Amniotic stem cell (primary cell): ENCODE measurements around the gene CALCA.
A peak's percentile ranks its signal among the peaks of the same experiment; 100 is the strongest.
"Not testable (repeated sequence)": the region's sequence is repeated elsewhere in the genome, so short reads cannot be mapped to it uniquely, and the experiment has no call there.

Source experiments
- DNase-seq: peaks from one replicate; lab custom pipeline; 2025; lab: John Stamatoyannopoulos, UW

CALCA gene, protein sequence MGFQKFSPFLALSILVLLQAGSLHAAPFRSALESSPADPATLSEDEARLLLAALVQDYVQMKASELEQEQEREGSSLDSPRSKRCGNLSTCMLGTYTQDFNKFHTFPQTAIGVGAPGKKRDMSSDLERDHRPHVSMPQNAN

DNA sequence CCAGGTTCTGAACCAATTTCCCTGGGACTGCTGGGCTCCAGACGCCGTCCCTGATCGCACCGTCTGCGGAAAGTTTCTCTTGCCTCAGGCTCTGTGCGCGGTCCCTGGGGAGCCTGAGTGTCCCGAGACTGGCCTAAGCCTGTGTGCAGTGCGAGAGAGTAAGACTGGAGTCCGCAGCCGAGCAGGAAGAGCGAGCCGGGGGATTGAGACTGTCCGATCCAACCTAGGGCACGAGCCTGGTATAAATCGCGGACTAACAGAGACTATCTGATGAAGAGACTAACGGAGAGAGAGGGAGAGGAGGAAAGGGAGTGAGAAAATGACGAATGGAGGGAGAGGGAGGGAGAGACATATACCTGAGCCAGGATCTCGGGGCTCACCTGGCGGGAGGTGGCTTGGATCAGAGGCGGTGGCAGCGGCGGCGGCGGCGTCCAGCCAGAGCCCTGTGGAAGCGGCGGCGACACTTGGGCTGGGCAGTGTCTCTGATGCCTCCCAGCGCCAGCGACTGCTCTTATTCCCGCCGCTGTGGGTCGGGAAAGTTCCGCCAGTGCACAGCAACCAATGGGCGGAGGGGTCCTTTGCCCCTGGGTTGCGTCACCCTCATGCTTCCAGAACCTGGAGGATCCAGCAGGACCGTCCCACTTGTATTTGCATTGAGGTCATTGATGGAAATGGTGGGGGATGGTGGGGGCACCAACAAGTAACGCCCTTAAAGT, at the start of gene CALCA:
TSS of gene CALCA (minus strand) at position 487 of the 716 bp plus-strand sequence. CDS start 1,159 bp downstream, outside the sequence.
- DNase-seq, result no peak

DNA sequence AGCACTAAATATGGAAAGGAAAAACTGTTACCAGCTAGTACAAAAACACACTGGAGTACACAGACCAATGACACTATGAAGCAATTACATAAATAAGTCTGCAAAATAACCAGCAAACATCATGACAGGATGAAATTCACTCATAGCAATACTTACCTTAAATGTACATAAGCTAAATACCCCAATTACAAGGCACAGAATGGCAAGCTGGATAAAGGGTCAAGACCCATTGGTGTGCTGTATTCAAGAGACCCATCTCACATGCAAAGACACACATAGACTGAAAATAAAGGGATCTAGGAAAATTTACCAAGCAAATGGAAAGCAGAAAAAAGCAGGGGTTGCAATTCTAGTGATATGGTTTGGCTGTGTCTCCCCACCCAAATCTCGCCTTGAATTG, 44.0 kb upstream of the CALCA start:
- DNase-seq, result no peak

DNA sequence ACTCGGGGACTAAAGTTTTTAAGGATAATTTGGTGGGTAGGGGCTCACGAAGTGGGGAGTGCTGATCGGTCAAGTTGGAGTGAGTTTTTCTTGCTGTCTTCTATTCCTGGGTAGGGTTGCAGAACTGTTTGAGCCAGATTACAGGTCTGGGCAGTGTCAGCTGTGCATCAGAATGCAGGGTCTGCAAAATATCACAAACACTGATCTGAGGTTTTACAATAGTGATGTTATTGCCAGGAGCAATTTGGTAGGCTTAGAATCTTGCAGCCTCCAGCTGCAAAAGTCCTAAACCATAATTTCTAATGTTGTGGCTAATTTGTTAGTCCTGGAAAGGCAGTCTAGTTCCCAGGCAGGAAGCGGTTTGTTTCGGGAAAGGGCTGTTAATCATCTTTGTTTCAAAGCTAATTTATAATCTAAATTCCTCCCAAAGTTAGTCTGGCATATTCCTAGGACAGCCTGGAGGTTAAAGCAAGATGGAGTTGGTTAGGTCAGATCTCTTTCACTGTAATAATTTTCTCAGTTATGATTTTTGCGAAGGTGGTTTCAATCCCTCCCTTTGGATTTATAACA, 39.7 kb upstream of the CALCA start:
- no peak for DNase-seq

DNA sequence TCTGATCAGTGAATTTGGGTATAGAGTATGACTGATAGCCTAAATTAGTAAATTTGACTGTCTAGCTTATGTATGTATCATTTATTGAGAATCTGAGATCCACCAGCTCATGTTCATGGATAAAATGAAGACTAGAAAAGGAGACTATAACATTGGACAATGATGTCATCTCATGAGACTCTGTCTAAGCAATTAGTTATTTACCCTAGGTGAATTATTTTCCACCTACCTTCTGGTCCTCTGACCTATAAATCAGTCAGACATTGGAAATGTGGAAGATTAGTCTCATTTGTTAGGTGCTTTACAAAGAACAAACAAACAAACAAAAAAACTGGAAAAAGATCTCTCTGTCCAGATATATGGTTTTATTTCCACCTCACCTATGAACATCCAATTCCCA, 38.7 kb upstream of the CALCA start:
- no peak for DNase-seq

DNA sequence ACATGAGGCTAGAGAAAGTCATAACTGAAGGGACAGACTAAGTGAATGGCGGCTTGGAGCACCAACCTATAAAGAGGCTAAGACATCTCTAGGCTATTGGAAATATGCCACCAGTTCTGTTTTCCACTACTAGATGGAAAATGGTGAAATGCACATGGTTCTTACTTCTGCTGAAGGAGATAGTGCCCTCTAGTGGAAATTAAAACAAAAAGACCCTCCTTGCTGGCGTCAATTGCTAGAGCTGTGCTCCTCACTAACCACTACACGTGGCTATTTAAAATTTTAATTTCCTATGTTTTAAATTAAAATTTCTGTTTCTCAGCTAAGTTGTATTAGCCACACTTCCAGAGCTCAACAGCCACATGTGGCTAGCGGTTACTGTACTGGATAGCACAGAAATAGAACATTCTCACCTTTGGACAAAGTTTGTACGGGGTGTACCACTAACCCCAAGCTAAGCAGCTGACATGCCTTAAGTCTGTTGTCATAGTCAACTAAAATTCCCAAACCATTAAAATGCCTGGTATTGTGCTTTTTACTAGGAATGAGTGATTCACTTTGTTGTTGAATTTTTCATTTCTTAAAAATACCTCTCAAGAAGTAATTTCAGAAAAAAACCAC, 34.1 kb upstream of the CALCA start:
- peak; percentile 11 for DNase-seq

DNA sequence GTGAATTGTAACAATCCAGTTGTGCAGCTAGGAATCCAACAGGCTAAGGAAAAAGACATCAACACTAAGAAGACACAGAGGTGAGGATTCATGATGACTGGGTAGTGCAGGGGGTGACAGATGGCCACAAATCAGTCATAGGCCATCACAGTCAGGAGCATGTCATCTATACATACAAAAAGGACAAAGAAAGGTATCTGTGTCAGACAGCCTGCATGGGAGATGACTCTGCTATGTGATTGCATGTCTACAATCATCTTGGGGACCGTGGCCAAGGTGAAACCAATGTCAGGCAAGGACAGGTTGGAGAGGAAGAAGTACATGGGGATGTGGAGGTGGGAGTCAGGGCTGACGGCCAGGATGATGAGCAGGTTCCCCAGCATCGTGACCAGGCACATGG, 16.0 kb upstream of the CALCA start:
- not testable (repeated sequence) for DNase-seq

DNA sequence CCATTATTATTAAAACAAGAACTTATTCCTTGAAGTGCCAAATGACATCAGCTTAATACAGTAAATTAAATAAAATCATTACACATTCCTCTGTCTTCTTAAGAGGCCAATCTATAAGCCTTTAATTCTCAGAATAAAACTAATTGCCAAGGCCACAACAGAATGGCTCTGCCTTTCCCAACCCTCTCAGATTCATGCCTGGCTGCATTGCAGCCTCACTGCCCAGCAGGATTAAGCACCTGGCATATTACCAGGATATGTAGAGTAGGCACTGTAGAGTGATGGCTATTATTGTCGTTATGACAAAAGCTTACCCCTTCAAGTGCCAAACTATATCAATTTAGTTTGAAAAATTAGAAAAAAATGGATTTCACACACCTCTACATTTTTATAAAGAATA, 9.4 kb upstream of the CALCA start:
- no peak for DNase-seq

DNA sequence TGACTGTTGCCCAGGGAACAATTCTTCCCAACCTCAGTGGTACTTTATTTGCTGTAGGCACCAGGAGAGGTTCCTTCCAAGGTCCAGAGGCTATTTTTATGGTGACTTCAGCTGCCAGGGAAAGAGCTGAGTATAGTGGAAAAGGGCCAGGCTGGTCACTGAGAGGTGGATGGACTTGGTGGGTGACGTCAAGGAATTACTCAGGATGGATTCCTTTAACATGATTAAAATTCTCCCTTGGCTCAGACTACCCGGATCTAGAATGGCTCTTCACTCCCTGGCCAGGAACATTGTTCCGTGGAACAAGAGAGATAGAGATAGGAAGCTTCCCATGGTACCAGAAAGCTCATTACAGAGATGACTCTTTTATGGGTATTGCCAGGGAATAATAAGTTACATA, 8.7 kb upstream of the CALCA start:
- no peak for DNase-seq

DNA sequence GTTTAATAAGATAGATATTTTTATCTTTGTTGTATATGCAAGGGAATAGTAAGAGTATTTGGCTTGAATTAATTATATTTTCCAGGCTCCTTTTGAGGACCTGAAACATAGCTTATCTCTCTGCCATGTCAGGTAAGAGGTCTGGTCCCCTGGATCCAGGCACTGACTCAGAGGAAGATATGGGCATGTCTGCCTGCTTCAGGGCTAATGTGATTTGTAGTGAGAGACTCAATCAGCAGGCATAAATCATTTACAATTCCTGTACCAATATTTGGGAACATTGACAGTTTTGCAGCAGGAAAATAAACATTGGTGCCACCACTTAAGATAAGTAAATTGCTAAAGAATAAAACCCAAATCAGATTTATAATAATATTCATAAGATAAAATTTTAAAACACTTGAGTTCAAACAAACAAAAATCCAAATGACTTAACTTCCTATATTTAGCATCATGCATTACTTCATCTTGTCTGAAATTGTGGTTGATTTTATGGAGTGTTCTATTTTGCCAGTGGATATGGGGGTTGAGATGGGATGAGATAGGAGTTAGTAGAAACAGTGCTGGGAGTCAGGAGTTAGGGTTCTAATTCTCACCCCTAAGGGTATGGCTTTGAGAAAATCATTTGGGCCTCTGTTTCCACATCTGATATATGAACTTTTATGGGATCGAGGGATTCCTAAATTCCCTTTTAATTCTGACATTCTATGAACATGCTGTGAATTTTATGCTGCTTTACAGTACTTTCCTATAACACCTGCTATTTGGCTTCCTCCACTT, 5.1 kb upstream of the CALCA start:
- no peak for DNase-seq

DNA sequence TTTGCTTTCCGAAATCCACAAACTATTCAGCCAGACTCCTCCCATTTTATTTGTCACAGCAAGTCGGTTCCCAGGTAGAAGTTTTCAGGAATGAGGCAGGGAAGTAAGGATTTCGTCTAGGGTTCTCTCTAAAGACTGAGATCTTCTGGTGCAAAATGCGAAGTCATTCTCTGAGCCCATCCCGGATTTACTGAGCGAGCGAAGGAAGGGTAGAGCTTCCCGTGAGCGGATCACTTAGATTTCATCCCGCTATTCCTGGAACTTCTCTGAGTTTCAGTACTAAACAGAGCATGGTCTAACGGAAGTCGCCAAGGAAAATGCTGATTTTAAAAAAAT, 3.1 kb upstream of the CALCA start:
- no peak for DNase-seq

DNA sequence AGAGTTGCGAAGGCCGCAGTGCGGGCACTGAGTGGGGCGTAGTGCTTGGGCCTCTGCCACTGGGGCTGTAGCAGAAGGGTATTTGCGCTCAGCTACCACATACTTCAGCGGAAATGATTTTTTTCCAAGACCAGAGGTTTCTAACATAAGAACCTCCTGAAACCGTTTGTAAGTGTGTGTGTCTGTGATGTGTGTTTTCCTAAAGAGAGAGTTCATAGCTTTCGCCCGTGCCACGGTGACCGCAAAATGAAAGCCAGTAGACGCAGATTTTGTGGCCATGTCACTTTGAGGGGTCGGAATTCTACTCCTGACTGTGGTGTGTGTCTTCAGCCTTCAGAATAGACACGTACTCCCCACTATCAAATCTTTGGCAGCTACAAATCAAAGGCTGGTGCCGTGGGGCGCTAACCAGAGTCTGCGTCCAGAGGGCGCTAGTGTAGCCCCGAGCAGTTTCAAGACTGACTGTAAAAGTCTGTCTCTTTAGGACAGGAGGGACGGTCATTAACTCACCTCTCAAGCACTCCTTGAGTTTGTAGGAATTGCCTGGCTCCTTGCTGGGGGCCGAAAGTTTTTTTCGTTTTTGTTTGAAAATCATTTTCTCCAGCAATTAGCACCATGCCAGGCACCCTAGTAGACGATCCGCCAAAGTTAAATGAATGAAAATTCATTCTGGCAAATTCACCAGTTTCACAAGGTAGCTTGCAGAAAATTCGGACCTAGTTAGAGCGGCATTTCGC, 2.5 kb upstream of the CALCA start:
- DNase-seq, result no peak

DNA sequence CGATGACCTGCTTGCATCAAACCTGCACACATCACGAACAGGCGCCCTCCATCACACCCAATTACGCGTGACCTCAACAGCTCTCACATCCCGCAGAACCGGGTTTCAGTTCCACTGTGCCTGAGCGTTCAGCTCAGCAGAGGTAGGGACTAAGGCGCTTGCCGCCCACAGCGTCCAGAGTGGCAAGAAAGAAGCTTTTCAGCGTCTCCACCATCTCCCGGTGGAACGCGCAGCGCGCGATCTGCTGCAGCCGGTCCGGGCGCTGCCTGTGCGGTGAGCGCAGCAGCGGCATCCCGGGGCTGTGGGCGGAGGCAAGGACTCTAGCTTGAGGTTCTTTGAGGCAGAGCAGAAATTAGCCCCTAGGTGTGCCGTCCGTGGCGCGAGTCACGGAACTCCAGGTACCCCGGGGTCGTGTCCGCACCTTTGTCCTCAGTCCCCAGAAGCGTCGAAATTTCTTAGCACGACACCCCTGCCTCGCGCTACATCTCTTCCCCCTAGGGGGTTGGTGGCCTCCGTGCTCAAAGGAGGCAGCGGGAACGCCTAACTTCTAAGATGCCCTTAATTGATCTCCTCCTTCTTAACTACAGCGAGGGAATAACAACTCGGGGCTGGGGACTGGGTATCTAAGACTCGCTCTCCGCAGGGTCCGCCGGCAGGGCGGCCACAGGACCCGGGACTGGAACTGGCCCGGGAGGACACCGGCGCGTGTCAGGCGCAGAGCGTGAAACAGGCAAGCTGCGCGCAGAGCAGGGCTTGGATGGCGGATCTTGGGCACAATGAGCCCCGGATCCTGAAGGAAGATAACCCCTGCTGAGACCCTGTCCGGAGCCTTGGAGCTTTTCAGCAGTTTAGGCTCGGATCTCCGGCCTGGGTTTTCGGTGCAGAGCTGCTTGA, 1.7 kb upstream of the CALCA start:
- DNase-seq, result no peak

DNA sequence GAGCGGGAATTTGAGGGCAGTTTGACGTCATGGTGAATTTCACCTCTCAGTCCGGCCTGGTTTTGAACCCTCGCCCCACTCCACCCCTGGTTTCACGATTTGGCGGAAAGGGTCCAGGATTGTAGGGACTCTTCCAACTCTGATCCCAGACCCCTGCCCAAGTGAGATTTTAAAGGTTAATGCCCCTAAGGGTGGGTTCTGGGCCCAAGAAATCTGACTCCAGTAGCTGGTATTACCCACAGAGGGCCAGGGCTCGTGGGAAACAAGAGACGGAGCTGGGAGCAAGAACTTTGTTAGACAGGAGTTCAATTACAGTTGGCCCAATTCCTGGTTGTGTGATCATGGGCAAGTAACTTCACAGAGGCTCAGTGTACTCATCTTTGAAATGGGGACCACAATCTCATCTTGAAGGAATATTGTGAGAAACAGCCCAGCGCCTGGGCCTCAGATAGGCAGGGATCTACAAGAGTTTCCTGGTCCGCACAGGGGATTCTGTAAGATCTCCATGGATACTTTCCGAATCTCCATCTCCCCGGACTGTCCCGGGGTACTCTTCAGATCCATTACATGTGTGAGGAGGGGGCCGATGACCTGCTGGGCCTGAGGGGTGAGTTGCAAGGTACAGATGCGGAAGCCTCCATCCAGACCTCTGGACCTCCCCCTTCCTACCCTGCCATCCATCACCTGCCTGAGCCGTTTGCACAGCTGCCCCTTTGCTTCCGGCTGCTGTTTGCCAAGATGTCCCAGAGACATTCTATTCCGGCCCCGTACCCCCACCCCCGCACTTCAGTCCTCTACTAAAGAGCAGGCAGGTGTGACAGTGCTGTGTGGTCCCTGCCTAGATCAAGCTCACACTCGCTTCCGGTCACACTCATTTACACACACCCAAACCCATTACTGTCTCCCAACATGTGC, 687 bp upstream of the CALCA start:
- no peak for DNase-seq

DNA sequence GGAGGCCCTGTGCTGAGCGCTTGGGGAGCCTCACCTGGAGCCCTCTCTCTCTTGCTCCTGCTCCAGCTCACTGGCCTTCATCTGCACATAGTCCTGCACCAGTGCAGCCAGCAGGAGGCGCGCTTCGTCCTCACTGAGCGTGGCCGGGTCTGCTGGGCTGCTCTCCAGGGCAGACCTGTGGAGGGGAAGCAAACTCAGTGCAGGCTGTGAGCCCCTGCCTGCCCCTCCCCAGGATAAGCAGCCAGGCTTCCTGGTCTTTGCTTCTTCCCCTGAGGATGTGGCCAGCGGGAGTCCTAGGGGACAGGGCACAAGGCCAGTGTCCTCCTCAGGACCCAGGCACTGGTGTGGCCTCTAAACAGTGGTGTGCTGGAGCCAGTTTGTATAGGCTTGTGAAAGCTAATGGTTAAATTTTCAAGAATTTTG, 2.2 kb downstream of the CALCA start:
- DNase-seq, result no peak

DNA sequence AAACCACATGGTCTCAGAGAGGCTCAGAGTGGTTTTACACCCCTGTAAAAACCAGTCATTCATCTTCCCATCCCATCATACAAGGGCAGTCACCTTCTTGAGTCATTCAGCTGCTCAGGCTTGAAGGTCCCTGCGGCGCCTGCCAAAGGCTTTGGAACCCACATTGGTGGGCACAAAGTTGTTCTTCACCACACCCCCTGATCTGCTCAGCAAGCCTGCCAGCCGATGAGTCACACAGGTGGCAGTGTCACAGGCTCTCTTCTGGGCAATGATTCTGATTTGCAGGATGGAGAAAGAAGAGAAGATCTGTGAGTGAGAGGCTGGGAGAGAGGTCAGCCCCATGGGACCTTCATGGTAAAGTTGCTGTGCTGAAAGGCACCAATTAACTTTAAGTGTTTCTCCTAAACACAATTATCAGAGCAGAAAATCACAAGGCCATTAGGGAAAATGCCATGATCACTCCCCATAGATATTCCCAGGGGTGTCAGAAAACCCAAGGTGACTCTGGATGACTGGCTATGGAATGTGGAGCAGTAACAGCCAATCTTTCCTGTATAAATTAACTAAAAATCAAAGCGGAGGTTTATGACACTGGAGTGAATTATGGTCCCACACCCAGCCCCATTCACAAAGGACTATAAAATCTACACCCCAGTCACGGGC, 4.4 kb downstream of the CALCA start:
- no peak for DNase-seq

DNA sequence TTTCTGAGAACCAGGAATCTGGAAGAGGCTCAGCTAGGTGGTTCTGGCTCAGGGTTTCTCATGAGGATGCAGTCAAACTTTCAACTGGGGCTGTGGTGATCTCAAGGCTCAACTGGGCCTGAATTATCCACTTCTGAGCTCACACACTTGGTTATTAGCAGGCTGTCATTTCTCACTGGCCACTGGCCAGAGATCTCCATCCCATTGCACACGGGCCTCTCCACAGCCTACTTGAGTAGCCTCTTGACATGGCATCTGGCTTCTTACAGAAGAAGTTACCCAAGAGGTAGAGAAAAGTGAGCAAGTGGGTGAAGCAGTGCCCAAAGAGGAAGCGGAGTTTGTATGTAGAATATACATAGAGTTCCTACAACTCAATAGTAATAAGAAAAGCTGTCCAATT, 16.0 kb downstream of the CALCA start:
- no peak for DNase-seq

DNA sequence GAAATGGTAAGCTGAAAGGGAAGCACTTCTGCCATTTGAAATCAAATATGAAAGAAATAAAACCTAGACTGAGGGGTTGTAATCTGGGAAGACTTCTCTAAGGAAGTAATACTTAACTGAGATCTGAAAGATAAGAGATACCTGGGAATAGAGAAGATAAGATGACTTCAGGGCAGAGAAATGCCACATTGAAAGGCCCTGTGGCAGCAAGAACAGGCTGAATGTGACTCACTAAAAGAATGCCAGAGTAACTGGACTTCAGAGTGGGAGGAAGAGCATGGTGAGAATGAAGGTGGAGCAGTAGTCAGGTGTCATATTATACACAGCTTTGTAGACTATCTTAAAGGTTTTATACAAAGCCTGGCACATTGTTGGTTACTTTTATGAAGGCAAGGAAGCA, 17.6 kb downstream of the CALCA start:
- no peak for DNase-seq

DNA sequence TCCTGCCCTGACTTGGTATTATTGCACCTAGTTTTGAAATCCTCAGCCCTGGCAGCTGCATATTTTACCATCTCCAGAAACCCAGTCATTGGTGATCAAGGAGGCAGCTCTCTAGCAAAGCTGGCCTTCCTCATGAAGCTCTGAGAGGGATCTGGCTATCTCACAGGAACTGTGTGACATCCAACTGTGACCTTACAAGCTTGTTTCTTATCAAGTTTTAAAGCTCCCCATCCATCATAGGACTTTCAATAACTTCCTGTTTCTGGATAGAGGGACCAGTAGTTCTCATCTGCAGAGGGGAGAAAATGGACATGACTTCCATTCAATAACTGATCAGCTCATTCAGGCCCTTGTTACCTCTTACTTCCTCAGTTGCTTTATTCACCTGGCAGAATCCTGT, 18.2 kb downstream of the CALCA start:
- DNase-seq, result no peak

DNA sequence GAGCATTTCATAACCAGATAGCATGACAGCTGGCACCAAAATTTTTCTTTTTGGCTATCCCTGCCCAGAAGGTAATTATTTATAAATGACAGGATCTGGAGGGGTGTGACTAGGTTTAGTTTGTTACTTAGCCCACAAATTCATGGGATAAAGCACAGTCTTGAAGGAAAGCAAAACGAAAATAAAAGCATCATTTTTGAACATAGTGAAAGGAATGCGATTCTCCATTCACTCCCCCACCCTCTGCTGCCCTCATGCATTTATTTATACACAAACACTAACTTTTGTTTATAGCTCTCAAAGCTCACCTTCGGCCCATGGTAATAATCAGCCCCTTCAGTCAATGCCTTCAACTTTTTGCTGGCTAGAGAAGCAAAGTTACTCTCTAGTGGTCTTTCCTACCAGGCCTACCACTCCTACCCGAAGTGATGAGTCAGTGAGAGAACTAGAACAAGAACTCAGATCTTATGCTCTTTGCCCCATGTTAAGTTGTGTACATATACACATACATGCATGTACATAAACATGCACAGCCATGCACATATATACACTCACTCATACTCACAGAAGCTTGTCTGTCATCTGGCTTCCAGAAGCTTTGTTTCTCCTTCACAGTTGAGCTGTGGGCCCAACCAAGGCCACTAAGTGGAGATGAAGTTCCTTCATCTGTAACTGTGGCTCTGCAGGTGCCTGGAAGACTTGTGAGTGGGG, 22.6 kb downstream of the CALCA start:
- DNase-seq, result no peak
